Measurements from ENCODE around the gene LARP4B. TPM values are rescaled to one million over a fixed set of nuclear protein-coding genes. Genes with fewer than 3 reads are reported as not detected.

The LARP4B gene
- total RNA-seq, 2 experiments from 2014 or later = 33.1 to 40.2 TPM

- no peaks in the 10 kb centered on the region for H3K9me3 Mint-ChIP-seq
- no peaks in the 10 kb centered on the region for H3K4me1 Mint-ChIP-seq (ENCODE audit: low read depth)
- Histone ChIP-seq H3K4me3 (ENCODE audit: low read length) (no peak overlapping the region), H3K4me1 (ENCODE audit: insufficient read depth, low read length) (no peaks in the 10 kb centered on the region), H3K27me3 (ENCODE audit: control insufficient read depth in 1 of 2, insufficient read depth in 2 of 2, low read length in 2 of 2) (peaks cover 0 to 4% of the 10 kb centered on the region in 2 experiments), H3K9me3 (ENCODE audit: control insufficient read depth in 1 of 2, insufficient read depth in 1 of 2, low read length in 2 of 2) (no peaks in the 10 kb centered on the region), H3K27ac (ENCODE audit: low read depth in 1 of 2, low read length in 2 of 2) (no peak overlapping the region), H3K36me3 (ENCODE audit: insufficient read depth, low read length) (no peaks in the 10 kb centered on the region)
- intact Hi-C loops (cut with DNase I, micrococcal nuclease) = no loop called here
- DNase-seq (no peak), ATAC-seq (ENCODE audit: poor library complexity) (no peak)
- no peaks in the 10 kb centered on the region for H3K36me3 Mint-ChIP-seq (ENCODE audit: low read depth)
- H3K27ac Mint-ChIP-seq = no peak overlapping the region
- no peak overlapping the region for H3K4me3 Mint-ChIP-seq
- no peak for TF ChIP-seq CTCF (IDR thresholded peaks at IDR 0.05)
- CTCF ChIA-PET = no interaction called here
- POLR2A ChIA-PET = no interaction called here
- peaks cover 4% of the 10 kb centered on the region for H3K27me3 Mint-ChIP-seq
These were observed 23.8 kb upstream of the LARP4B start for GRCh38 chr10:955127-955819.

GRCh38 chr10:954396-954795 lies 22.9 kb upstream of the LARP4B start:
- ChIA-PET CTCF (no interaction called here), POLR2A (no interaction called here)
- intact Hi-C loops (cut with DNase I, micrococcal nuclease) = no loop called here
- DNase-seq = no peak
- Histone ChIP-seq H3K27ac (ENCODE audit: low read depth in 1 of 2, low read length in 2 of 2) (no peak overlapping the region), H3K4me3 (ENCODE audit: low read length) (no peak overlapping the region), H3K36me3 (ENCODE audit: insufficient read depth, low read length) (no peaks in the 10 kb centered on the region), H3K9me3 (ENCODE audit: control insufficient read depth in 1 of 2, insufficient read depth in 1 of 2, low read length in 2 of 2) (no peaks in the 10 kb centered on the region), H3K4me1 (ENCODE audit: insufficient read depth, low read length) (no peaks in the 10 kb centered on the region), H3K27me3 (ENCODE audit: control insufficient read depth in 1 of 2, insufficient read depth in 2 of 2, low read length in 2 of 2) (peaks cover 0 to 4% of the 10 kb centered on the region in 2 experiments)
- Mint-ChIP-seq H3K4me1 (ENCODE audit: low read depth) (no peaks in the 10 kb centered on the region), H3K36me3 (ENCODE audit: low read depth) (no peaks in the 10 kb centered on the region), H3K27ac (no peak overlapping the region), H3K4me3 (no peak overlapping the region), H3K27me3 (no peaks in the 10 kb centered on the region), H3K9me3 (no peaks in the 10 kb centered on the region)
- ATAC-seq (ENCODE audit: poor library complexity) = no peak
- no peak for TF ChIP-seq CTCF (IDR thresholded peaks at IDR 0.05)

GRCh38 chr10:953836-954235 lies 22.3 kb upstream of the LARP4B start:
- DNase-seq = no peak
- H3K27ac ChIP-seq (ENCODE audit: low read depth in 1 of 2, low read length in 2 of 2) = no peak overlapping the region
- no peaks in the 10 kb centered on the region for H3K27me3 Mint-ChIP-seq
- no peak for ATAC-seq (ENCODE audit: poor library complexity)
- POLR2A ChIA-PET = no interaction called here
- H3K9me3 ChIP-seq (ENCODE audit: control insufficient read depth in 1 of 2, insufficient read depth in 1 of 2, low read length in 2 of 2) = no peaks in the 10 kb centered on the region
- no peak for TF ChIP-seq CTCF (IDR thresholded peaks at IDR 0.05)
- no peaks in the 10 kb centered on the region for H3K4me1 ChIP-seq (ENCODE audit: insufficient read depth, low read length)
- no peak overlapping the region for H3K27ac Mint-ChIP-seq
- H3K36me3 ChIP-seq (ENCODE audit: insufficient read depth, low read length) = no peaks in the 10 kb centered on the region
- no peak overlapping the region for H3K4me3 Mint-ChIP-seq
- no peaks in the 10 kb centered on the region for H3K4me1 Mint-ChIP-seq (ENCODE audit: low read depth)
- no peaks in the 10 kb centered on the region for H3K9me3 Mint-ChIP-seq
- intact Hi-C loops (cut with DNase I, micrococcal nuclease) = no loop called here
- H3K27me3 ChIP-seq (ENCODE audit: control insufficient read depth in 1 of 2, insufficient read depth in 2 of 2, low read length in 2 of 2) = peaks cover 0 to 4% of the 10 kb centered on the region in 2 experiments
- CTCF ChIA-PET = no interaction called here
- no peaks in the 10 kb centered on the region for H3K36me3 Mint-ChIP-seq (ENCODE audit: low read depth)
- no peak overlapping the region for H3K4me3 ChIP-seq (ENCODE audit: low read length)

Measured in CD4-positive, alpha-beta T cell (primary cell).